Stromal cell of bone marrow (primary cell): Measurements from ENCODE around the gene SLC51B.

ENCODE experiments used
- DNase-seq: peaks from one replicate; pipeline ENCODE4 v3.0.0-alpha.2; 2012; ENCODE audit warnings: low read depth

Gene SLC51B

GRCh38 chr15:65042776-65043327, 2.3 kb upstream of the SLC51B start:
- no peak for DNase-seq

- peak; percentile 69 for DNase-seq
Measured at GRCh38 chr15:65044218-65044617, 969 bp upstream of the SLC51B start.

GRCh38 chr15:65048241-65048640, 3.1 kb downstream of the SLC51B start:
- DNase-seq, result no peak

- DNase-seq, result peak; percentile 82
Measured at GRCh38 chr15:65049418-65049840, 4.2 kb downstream of the SLC51B start.

- DNase-seq, result no peak
Measured at GRCh38 chr15:65050270-65050669, 5.1 kb downstream of the SLC51B start.

- no peak for DNase-seq
Measured at GRCh38 chr15:65051266-65051665, 6.1 kb downstream of the SLC51B start.

- no peak for DNase-seq
Measured at GRCh38 chr15:65052956-65053355, 7.8 kb downstream of the SLC51B start.

- no peak for DNase-seq
Measured at GRCh38 chr15:65054333-65055200, 9.4 kb downstream of the SLC51B start.

- no peak for DNase-seq
Measured at GRCh38 chr15:65055201-65055870, 10.1 kb downstream of the SLC51B start.

- DNase-seq, result no peak
Measured at GRCh38 chr15:65056106-65056505, 10.9 kb downstream of the SLC51B start.

- DNase-seq, result no peak
Measured at GRCh38 chr15:65056868-65057548, 11.8 kb downstream of the SLC51B start.

GRCh38 chr15:65057549-65057940, 12.4 kb downstream of the SLC51B start:
- no peak for DNase-seq

- no peak for DNase-seq
Measured at GRCh38 chr15:65058394-65059368, 13.5 kb downstream of the SLC51B start.

- DNase-seq, result no peak
Measured at GRCh38 chr15:65059369-65059750, 14.2 kb downstream of the SLC51B start.

- DNase-seq, result no peak
Measured at GRCh38 chr15:65059931-65060596, 14.9 kb downstream of the SLC51B start.

- no peak for DNase-seq
Measured at GRCh38 chr15:65060641-65061397, 15.6 kb downstream of the SLC51B start.

- no peak for DNase-seq
Measured at GRCh38 chr15:65062061-65062460, 16.9 kb downstream of the SLC51B start.

- no peak for DNase-seq
Measured at GRCh38 chr15:65062726-65063125, 17.5 kb downstream of the SLC51B start.

- DNase-seq, result no peak
Measured at GRCh38 chr15:65066001-65066634, 20.9 kb downstream of the SLC51B start.
